Adrenal gland (tissue), 12 donors: Measurements from ENCODE around the gene FOXP2. TPM values are rescaled to one million over a fixed set of nuclear protein-coding genes. Genes with fewer than 3 reads are reported as not detected.
"Not testable (repeated sequence)": the region's sequence is repeated elsewhere in the genome, so short reads cannot be mapped to it uniquely, and the experiment has no call there.

ENCODE experiments used
- DNase-seq, 7 donors: peaks; one replicate each; pipeline ENCODE4 v3.0.0-alpha.2; 2019 to 2020
- H3K27ac ChIP-seq, 5 donors: fragments of 200-600 bp; sonication (generic) in 4 of 5; 1 replicate in 3 of 5; 2 replicates in 2 of 5; pipeline versions ENCODE4 v1.5.1 to v1.8.0; 2016 to 2020; ENCODE audit warnings: mild to moderate bottlenecking in 1 of 5
- H3K27me3 ChIP-seq: fragments of 200-600 bp; 2 replicates; pipeline ENCODE4 v1.8.0; 2021
- H3K36me3 ChIP-seq, 2 donors: fragments of 200-600 bp; replicated peaks in 1 of 2; 1 replicate in 1 of 2; 2 replicates in 1 of 2; pipeline versions ENCODE4 v1.5.1 to v1.8.0; 2018 to 2022
- H3K4me1 ChIP-seq, 2 donors: fragments of 200-600 bp; replicated peaks in 1 of 2; 1 replicate in 1 of 2; 2 replicates in 1 of 2; pipeline versions ENCODE4 v1.5.1 to v1.8.0; 2018 to 2021
- H3K4me3 ChIP-seq, 4 donors: fragments of 200-600 bp; sonication (generic) in 3 of 4; one replicate each; pipeline ENCODE4 v1.5.1; 2016 to 2018
- H3K9me3 ChIP-seq, 3 donors: fragments of 200-600 bp; sonication (generic) in 1 of 3; replicated peaks in 1 of 3; 1 replicate in 2 of 3; 2 replicates in 1 of 3; pipeline versions ENCODE4 v1.5.1 to v1.8.0; 2016 to 2021
- POLR2A ChIP-seq, 2 donors: fragments of 450-650 bp; IDR thresholded peaks; one replicate each; pipeline ENCODE4 v1.6.1; 2017; ENCODE audit warnings: antibody characterized with exemption in 2 of 2, mild to moderate bottlenecking in 2 of 2, moderate library complexity in 1 of 2
- WGBS, 4 donors: extraction: QIAGEN DNeasy Blood & Tissue Kit in 2 of 4; methylation state at CpG; one replicate each; pipeline versions ENCODE4 v1.1.5 to v1.1.7; 2013 to 2017; 5-methylcytosine and 5-hydroxymethylcytosine counted together
- intact Hi-C, 2 donors: fragments of 100-400 bp; cut with DNase I; formaldehyde crosslinking; loops; one replicate each; pipeline versions ENCODE4 v1.14.1 to v1.15.0; 2022 to 2023
- polyA plus RNA-seq, 3 donors: library from polyadenylated mRNA; stranded (reverse); fragments of 200-250 nt in 2 of 3; fragments of 350-450 nt in 1 of 3; fragmentation: Illumina TruSeq in 1 of 3; extraction: RNeasy Lipid Tissue Mini Kit (QIAGEN cat#74804) in 1 of 3; gene quantifications; one replicate each; pipeline ENCODE4 v1.2.3, GENCODE V29; 2013 to 2014
- total RNA-seq, 9 donors: library from RNA; depleted of rRNA in 4 of 9; stranded (reverse); fragments of >200 nt in 4 of 9; fragments of 120-200 nt in 1 of 9; fragmentation: NEBNext Ultra II Directional in 1 of 9; extraction: Animal tissue kit (Norgen Biotek cat#: 25700) in 1 of 9; gene quantifications; one replicate each; pipeline versions ENCODE4 v1.1.0 to v1.2.4, GENCODE V29; 2013 to 2023
- TF ChIP-seq, protein P1 (sequence below), 6 experiments: fragments of 450-650 bp in 4 of 6; fragments of 200-600 bp in 2 of 6; sonication (generic) in 1 of 6; IDR thresholded peaks; 1 replicate in 5 of 6; 2 replicates in 1 of 6; pipeline versions ENCODE4 v1.5.1 to v1.8.0; 2016 to 2021; ENCODE audit warnings: antibody characterized with exemption in 6 of 6, mild to moderate bottlenecking in 2 of 6, moderate library complexity in 1 of 6
- donor health status: healthy with polysubstance abuse.
- donor health status: Bipolar disorder and iron deficiency.
- donor health status: DM: yes; HTN: yes; CAD: no.
- donor health status: DM: no; HTN: no; CAD: no.
- donor health status: DM: no; HTN: no; CAD: no.
- donor health status: DM: yes; HTN: yes; CAD: no.

FOXP2 gene
- total and polyA plus RNA-seq, 12 donors, result 1.1 to 14.5 (median 2.7) TPM

DNA sequence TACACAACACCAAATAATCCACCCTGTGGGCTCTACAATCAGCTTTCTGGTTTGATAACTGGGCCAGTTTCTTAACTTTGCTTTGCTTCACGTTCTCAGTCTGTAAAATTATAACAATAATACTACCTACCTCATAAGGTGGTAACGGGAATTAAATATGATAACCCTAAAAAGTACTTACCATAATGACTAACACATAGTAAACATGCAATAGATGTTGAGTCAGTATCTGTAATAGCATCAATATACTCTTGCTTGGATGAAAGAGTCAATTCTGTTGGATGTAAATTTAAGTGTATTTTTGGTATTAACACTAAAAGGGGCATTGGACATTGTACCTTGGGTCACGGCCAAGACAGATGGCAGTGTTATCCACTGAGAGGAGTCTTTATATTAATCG is 160.5 kb downstream of the FOXP2 start:
- no peak overlapping the region for H3K4me3 ChIP-seq
- no peak for TF ChIP-seq POLR2A (IDR thresholded peaks at IDR 0.05)
- TF ChIP-seq, protein P1, sequence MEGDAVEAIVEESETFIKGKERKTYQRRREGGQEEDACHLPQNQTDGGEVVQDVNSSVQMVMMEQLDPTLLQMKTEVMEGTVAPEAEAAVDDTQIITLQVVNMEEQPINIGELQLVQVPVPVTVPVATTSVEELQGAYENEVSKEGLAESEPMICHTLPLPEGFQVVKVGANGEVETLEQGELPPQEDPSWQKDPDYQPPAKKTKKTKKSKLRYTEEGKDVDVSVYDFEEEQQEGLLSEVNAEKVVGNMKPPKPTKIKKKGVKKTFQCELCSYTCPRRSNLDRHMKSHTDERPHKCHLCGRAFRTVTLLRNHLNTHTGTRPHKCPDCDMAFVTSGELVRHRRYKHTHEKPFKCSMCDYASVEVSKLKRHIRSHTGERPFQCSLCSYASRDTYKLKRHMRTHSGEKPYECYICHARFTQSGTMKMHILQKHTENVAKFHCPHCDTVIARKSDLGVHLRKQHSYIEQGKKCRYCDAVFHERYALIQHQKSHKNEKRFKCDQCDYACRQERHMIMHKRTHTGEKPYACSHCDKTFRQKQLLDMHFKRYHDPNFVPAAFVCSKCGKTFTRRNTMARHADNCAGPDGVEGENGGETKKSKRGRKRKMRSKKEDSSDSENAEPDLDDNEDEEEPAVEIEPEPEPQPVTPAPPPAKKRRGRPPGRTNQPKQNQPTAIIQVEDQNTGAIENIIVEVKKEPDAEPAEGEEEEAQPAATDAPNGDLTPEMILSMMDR (IDR thresholded peaks at IDR 0.05), result no peak
- H3K27me3 ChIP-seq, result no peaks in the 10 kb centered on the region
- H3K27ac ChIP-seq, result no peak overlapping the region
- no peak for DNase-seq
- no peaks in the 10 kb centered on the region for H3K4me1 ChIP-seq
- intact Hi-C loops, result no loop called here
- no peaks in the 10 kb centered on the region for H3K36me3 ChIP-seq
- 77 to 85% (median 79%) methylated on average over 4 of the region's 4 CpGs for WGBS, 4 donors
- no peaks in the 10 kb centered on the region for H3K9me3 ChIP-seq

DNA sequence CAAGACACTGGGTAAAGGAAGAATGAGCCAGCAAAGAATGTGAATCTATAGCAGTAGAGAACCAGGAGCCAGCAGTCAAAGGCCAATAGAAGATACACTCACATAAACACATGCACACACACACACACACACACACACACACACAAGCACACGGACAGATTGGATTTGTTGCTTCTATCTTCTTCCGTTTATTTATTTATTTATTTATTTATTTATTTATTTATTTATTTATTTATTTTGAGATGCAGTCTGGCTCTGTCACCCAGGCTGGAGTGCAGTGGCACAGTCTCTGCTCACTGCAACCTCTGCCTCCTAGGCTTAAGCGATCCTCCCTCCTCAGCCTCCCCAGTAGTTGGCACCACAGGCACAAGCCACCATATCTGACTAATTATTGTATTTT is 166.3 kb downstream of the FOXP2 start:
- H3K9me3 ChIP-seq, H3K36me3 ChIP-seq, H3K27ac ChIP-seq, H3K27me3 ChIP-seq, intact Hi-C loops, H3K4me1 ChIP-seq, H3K4me3 ChIP-seq, DNase-seq: not testable (repeated sequence)
- 89 to 92% (median 91%) methylated on average over 3 of the region's 3 CpGs for WGBS, 4 donors

DNA sequence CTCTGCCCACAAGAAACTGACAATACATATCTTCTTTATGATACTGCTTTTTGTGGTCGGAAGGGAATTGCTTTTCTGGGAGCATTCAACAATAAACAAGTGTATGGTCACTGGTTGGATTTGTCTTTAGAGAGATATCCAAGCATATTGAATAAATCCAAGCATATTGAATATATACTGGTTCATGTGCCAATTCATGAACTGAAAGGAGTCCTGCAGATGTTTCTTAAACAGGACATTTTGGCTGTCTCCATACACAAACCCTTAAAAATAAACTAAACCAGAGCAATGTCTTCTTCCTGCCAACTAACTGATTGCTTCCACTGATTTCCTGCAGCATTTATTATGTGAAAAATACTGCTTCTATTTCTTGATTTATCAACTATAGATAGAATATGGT is 173.9 kb downstream of the FOXP2 start:
- no peak overlapping the region for H3K4me3 ChIP-seq
- no peaks in the 10 kb centered on the region for H3K36me3 ChIP-seq
- intact Hi-C loops, result no loop called here
- no peak overlapping the region for H3K27ac ChIP-seq
- TF ChIP-seq POLR2A (IDR thresholded peaks at IDR 0.05), result no peak
- TF ChIP-seq, protein P1 (IDR thresholded peaks at IDR 0.05), result no peak
- H3K4me1 ChIP-seq, result no peaks in the 10 kb centered on the region
- no peak for DNase-seq
- H3K27me3 ChIP-seq, result no peaks in the 10 kb centered on the region
- WGBS, 4 donors, result 86 to 94% (median 93%) methylated on average over 1 of the region's 1 CpG
- no peaks in the 10 kb centered on the region for H3K9me3 ChIP-seq

DNA sequence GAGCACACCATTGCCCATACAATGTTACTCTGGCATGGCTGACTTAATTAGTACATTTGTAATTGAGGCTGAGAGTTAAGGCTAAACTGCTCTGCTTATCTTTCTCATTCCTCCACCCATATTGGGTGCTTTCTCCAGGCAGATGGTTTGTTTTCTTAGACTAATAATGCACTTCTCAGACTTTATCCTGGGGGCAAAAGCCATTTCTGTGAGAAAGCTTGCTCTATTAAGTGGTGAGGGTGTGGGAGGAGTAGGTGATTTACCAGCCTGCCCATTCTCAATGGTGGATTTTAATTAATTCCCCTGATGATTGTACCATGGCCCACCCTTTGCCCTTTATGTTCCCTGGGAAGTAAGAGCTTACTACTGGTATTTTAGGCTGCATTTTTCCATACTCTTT is 174.8 kb downstream of the FOXP2 start:
- H3K9me3 ChIP-seq, result no peaks in the 10 kb centered on the region
- TF ChIP-seq, protein P1 (IDR thresholded peaks at IDR 0.05), result no peak
- no peak for TF ChIP-seq POLR2A (IDR thresholded peaks at IDR 0.05)
- no peaks in the 10 kb centered on the region for H3K36me3 ChIP-seq
- intact Hi-C loops, result no loop called here
- DNase-seq, result no peak
- no peaks in the 10 kb centered on the region for H3K27me3 ChIP-seq
- H3K4me3 ChIP-seq, result no peak overlapping the region
- no peaks in the 10 kb centered on the region for H3K4me1 ChIP-seq
- no peak overlapping the region for H3K27ac ChIP-seq

DNA sequence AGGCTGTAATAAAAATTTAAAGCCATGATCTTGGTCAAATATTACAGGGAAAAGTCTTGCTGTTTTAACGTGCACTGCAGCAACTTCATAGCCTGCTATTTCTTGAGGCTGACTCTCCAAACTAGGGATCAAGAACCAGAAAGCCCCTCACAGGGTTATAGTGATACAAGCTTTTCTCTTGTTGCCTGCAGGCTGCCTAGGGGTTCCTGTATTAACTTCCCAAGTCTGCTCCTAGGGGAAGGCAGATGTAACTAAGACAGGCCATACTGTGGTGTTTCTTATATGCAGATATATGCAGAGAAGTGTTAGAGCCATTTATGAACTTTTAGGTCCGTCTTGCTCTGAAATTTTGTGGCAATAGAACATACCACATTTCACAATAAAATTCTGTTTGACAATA is 175.7 kb downstream of the FOXP2 start:
- Histone ChIP-seq H3K4me3 (no peak overlapping the region), H3K27me3 (no peaks in the 10 kb centered on the region), H3K27ac (no peak overlapping the region), H3K4me1 (no peaks in the 10 kb centered on the region), H3K36me3 (no peaks in the 10 kb centered on the region), H3K9me3 (no peaks in the 10 kb centered on the region)
- 63 to 77% (median 71%) methylated on average over 2 of the region's 2 CpGs for WGBS, 4 donors
- no peak for TF ChIP-seq POLR2A (IDR thresholded peaks at IDR 0.05)
- TF ChIP-seq, protein P1 (IDR thresholded peaks at IDR 0.05), result no peak
- DNase-seq, result no peak
- intact Hi-C loops, result no loop called here
